A549 (cell line): ENCODE data around the gene AIG1.

ENCODE experiments used
- BCL3 ChIP-seq: fragments of >200 bp; sonication (Bioruptor Twin); formaldehyde crosslinking; IDR thresholded peaks from 3 replicates; pipeline ENCODE4 v1.6.1; 2016
- BHLHE40 ChIP-seq: IDR thresholded peaks from 2 replicates; pipeline ENCODE4 v1.6.1; 2012; ENCODE audit warnings: low read depth, low read length, inconsistent platforms
- CBX2 ChIP-seq: fragments of 200-600 bp; sonication (generic); IDR thresholded peaks from 2 replicates; pipeline ENCODE4 v1.6.1; 2016; ENCODE audit warnings: low read depth, mild to moderate bottlenecking, borderline replicate concordance
- CTCF ChIP-seq: fragments of >200 bp; sonication (Bioruptor Twin); formaldehyde crosslinking; IDR thresholded peaks from 3 replicates; pipeline ENCODE4 v1.5.1; 2016
- EP300 ChIP-seq, 2 experiments: fragments of >200 bp; sonication (Bioruptor Twin); formaldehyde crosslinking; IDR thresholded peaks; 2 replicates in 1 of 2; 3 replicates in 1 of 2; pipeline ENCODE4 v1.6.1; 2016 to 2017
- POLR2A ChIP-seq: IDR thresholded peaks from 2 replicates; pipeline ENCODE4 v1.6.1; 2012; ENCODE audit warnings: mild to moderate bottlenecking, low read length
- USF2 ChIP-seq: fragments of 450-650 bp; IDR thresholded peaks from 2 replicates; pipeline ENCODE4 v1.6.1; 2014; ENCODE audit warnings: antibody characterized with exemption
- ZSCAN20 ChIP-seq: fragments of 250-450 bp; sonication (Bioruptor Pico); IDR thresholded peaks from 2 replicates; pipeline ENCODE4 v1.8.0; 2022; ENCODE audit warnings: mild to moderate bottlenecking, moderate library complexity

GRCh38 chr6:143328876-143329275 is 268.2 kb downstream of the AIG1 start:
- TF ChIP-seq POLR2A = no peak
- no peak for TF ChIP-seq CTCF
- no peak for TF ChIP-seq ZSCAN20 (CRISPR knock-in tag)
- TF ChIP-seq CBX2 = no peak
- no peak for TF ChIP-seq EP300 (IDR thresholded peaks at IDR 0.05)
- no peak for TF ChIP-seq BCL3
- TF ChIP-seq USF2 = no peak
- TF ChIP-seq BHLHE40 = no peak
